D721Med (cell line): ENCODE measurements around the gene UBR1.
"Not testable (repeated sequence)": the region's sequence is repeated elsewhere in the genome, so short reads cannot be mapped to it uniquely, and the experiment has no call there.

Source experiments
- DNase-seq: peaks from one replicate; pipeline ENCODE4 v3.0.0; 2011; ENCODE audit warnings: low spot score; ENCODE audit not compliant: insufficient read length
- FAIRE-seq: peaks from 2 replicates; lab custom pipeline; 2011; peaks lifted over from hg19 to GRCh38; lab: Jason Lieb, UNC
- CTCF ChIP-seq: IDR thresholded peaks from 2 replicates; pipeline ENCODE4 v1.5.1; 2012; ENCODE audit warnings: mild to moderate bottlenecking, control low read depth; ENCODE audit not compliant: insufficient read depth; ENCODE audit errors: missing control alignments

Gene UBR1

DNA sequence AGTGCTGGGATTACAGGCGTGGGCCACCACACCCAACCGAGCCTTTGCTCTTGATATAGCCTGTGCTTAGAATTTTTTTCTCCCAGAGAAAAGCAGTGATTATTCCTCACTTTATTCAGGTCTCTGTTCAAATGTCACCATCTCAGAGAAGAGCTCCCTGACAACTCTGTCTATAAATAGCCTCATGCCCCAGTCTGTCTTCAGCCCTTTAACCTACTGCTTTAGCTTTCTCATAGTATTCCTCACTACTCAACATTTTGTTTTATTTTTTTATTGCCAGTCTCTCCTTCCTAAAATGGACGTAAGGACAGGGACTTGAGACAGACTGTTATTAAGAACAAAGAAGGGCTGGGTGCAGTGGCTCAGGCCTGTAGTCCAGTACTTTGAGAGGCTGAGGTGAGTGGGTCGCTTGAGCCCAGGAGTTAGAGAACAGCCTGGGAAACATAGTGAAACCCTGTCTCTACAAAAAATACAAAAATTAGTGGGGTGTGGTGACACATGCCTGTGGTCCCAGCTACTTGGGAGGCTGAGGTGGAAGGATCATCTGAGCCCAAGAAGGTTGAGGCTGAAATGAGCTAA, 106.5 kb downstream of the UBR1 start:
- FAIRE-seq, result no peak

DNA sequence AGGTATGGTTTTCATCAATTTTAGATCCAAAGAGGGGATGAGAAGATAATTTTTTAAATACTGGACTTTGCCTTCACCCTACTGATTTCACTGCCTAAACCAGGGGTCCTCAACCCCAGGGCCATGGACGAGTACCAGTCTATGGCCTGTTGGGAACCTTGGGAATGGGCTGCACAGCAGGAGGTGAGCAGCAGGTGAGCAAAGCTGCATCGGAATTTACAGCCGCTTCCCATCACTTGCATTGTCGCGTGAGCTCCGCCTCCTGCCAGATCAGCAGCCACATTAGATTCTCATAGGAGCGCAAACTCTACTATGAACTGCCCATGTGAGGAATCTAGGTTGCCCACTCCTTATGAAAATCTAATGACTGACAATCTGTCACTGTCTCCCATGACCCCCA, 109.0 kb downstream of the UBR1 start:
- FAIRE-seq (no peak), DNase-seq (no peak)
- no peak for TF ChIP-seq CTCF

More for the DNA sequence above, 106.5 kb downstream of the UBR1 start:
- no peak for TF ChIP-seq CTCF
- no peak for DNase-seq

GRCh38 chr15:42994546-42994945, 111.3 kb downstream of the UBR1 start:
- DNase-seq, result no peak
- TF ChIP-seq CTCF, result no peak
- no peak for FAIRE-seq

DNA sequence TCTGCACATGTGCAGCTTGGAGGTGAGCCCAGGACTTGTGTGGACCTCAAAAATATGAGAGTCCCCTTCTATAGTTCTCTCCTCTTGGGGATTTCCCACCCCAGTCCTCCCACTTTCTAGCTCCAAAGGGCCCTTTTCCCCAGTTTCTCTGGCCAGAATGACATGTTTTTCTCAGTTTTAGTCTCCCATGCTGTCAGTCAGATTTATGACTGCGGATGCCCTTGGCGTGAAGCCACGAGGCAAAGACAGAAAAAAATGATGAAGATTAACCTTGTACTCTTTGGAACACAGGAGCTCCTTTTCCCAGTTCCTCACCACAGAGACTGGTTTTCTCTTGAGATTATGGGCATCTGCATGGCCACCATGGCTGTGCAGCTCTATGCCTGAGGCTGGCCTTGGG, 113.2 kb downstream of the UBR1 start:
- no peak for TF ChIP-seq CTCF
- no peak for FAIRE-seq
- no peak for DNase-seq

DNA sequence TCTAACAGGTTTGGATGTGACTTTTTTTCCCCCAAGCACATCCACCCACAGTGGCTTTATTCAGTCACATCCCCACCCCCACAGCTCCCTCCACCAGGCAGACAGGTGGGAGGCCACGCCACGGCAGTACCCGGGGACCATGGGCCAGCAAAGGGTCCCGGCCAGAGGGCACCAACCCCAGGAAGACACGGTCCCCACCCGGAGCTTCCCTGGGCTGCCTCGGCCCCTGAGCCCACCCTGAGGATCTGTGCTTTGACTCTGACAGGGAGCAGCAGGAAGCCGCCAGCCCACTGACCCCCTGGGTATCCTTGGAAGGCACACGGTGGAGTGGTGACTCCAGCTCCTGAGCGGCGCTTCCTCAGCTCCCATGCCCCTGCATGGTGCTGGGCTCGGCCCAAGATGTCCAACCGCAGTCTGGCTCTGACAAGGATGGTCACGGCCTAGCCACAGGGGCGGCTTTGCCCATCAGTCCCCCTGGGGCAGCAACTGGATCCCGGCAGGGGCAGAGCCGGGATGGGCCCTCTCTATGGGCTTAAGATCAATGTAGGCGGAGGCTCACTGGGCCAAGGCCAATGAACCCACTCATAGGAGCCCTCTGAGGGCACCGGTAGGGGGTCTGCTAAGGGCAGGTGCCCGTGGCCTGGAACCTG, 119.0 kb downstream of the UBR1 start:
- DNase-seq (no peak), FAIRE-seq (no peak)
- no peak for TF ChIP-seq CTCF

GRCh38 chr15:42984493-42985034, 121.3 kb downstream of the UBR1 start:
- TF ChIP-seq CTCF, result no peak
- FAIRE-seq (no peak), DNase-seq (no peak)

DNA sequence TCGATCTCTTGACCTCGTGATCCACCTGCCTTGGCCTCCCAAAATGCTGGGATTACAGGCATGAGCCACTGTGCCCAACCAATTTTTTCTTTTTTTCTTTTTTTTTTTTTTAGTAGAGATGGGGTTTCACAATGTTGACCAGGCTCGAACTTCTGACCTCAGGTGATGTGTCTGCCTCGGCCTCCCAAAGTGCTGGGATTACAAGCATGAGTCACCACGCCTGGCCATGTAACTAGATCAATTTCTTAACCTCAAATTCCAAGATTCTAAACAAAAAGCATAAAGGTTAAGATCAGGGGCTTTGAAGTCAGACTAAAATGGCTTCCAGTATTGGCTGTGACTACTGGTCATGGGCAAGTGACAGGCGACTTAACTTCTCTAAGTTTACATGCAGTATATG, 126.7 kb downstream of the UBR1 start:
- DNase-seq, FAIRE-seq: not testable (repeated sequence)
